Endometrial microvascular endothelial cells (primary cell): ENCODE data around the gene IQSEC1. TPM values are rescaled to one million over a fixed set of nuclear protein-coding genes. Genes with fewer than 3 reads are reported as not detected.

Experiments
- in situ Hi-C: cut with HindIII; loops from 2 replicates; pipeline ENCODE4 v1.10.0; 2017; ENCODE audit warnings: low sequenced_read_pairs, low pct_unique_long_range_greater_than_20kb; ENCODE audit errors: inconsistent ontology term
- total RNA-seq: library from RNA; depleted of rRNA; stranded (reverse); fragments of >200 nt; gene quantifications from one replicate; pipeline ENCODE4 v1.2.3, GENCODE V29; 2015; ENCODE audit errors: inconsistent ontology term

The IQSEC1 gene
- total RNA-seq, 1 donor from 2014 or later, result 24.9 TPM

DNA sequence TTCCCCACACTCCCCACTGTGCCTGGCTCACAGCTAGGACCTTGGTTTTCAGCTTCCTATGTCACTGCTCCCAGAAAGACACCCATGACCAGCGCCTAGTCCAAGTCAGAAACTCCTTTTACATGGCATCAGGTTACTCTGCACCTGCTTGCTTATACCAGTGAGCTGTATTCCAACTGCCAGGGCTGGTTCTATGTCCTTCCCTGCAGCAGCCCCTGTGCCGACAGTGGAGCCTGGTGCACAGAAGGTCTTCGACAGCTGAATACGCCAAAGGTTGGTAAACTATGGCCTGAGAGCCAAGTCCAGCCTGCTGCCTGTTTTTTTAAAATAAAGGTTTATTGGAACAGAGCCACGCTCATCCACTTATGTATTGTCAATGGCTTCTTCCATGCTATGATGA lies 102.5 kb downstream of the IQSEC1 start:
- in situ Hi-C loops, result no loop called here

DNA sequence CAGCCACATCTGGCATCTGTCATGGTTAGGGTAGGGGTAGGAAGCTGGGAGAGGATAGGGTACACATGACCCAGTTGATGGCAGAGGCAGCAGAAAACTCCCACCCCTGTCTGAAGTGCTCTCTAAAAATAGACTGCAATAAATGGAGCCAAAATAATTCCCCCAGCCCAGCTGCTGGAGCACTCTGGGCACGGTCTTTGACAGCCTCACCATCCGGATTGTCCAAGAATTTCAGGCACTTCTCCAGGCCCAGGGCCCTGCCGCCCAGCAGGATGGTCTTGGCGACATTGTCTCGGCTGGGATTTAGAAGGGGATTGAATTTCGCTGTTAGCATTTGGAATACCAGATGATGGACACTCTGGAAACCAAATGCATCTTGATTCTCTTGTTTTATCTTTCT lies 103.7 kb downstream of the IQSEC1 start:
- in situ Hi-C loops, result no loop called here

DNA sequence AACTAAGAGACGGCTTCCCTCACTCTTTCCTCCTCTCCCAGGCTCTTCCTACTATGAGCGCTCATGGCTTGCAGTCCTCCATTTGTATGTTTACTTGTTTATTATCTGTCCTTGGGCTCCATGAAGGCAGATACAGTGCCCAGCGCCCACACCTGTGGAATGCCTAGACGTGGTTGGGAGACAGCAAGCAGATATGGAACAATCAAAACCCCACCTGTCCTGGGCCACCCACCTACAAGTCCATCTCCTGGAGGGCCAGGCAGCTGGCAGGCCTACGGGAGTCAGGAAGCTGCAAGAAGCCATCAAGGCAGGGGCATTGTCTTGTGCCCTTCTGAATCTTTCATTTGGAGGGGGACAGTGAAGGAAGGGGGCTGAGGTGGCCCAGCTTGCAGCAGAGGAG lies 104.7 kb downstream of the IQSEC1 start:
- in situ Hi-C loops, result no loop called here

DNA sequence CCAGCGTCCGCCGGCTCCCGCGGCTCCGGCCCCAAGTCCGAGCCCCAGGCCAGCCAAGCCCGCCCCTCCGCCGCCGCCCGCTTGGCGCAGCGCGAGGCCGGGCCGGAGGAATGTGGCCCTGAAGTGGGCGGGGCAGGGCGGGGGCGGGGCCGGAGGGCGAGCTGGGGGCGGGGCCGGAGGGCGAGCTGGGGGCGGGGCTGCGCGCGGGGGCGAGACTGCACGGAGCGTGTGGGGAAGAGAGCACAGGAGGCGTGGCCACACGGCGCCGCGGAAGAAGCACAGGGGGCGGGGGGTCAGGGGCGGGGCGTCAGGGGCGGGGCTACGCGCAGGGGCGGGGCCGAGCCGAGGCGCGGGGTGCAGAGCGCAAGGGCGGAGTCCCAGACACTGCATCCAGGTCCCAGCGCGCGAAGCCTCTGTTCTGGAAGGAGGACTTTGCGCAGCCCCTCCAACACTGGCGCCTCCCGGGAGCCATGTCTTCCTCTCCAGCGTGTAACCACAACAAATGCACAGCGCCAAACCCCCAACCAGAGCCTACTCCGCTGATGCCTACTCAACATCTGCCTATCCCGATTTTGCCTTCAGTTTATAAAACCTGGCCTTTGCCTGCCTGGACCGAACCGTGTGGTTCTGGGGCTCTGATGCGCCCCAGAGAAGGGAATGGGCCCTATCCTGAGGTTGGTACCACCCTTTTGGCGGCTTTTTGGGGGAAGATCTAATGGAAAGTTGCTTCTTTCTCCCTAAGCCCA lies 105.5 kb downstream of the IQSEC1 start:
- in situ Hi-C loops, result no loop called here

DNA sequence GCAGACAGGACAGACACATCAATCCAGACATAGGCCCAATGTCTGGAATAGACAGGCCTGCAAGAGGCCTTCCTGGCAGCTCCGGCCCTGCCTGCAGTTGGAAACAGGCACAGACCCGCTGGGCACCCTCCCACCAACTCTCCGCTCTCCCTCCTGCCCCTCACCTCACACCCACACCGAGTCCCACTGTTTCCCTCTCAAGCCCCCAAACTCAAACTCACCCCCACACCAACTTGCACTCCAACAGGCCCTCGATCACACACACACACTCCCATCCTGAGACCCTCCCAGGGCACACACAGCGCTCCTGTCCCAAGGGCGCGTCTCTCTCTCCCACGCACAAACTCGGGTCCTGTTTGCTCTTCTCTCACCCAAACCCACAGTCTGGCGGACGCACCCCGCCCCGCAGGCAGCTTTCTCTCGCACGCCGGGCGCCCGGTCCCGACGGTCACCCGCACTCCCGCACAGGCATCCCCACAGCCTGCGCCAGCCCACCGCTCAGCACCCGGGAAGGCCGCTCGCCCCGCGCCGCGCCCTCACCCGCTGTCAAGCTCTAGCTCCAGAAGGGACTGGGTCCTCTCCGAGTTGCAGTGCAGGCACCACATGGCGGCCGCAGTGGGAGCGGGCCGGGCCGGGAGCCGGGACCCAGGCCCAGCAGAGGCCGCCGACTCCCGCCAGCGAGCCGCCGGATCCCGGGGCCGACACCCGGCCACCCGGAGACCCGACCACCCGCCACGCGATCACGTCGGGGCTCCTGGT lies 106.2 kb downstream of the IQSEC1 start:
- in situ Hi-C loops, result no loop called here

DNA sequence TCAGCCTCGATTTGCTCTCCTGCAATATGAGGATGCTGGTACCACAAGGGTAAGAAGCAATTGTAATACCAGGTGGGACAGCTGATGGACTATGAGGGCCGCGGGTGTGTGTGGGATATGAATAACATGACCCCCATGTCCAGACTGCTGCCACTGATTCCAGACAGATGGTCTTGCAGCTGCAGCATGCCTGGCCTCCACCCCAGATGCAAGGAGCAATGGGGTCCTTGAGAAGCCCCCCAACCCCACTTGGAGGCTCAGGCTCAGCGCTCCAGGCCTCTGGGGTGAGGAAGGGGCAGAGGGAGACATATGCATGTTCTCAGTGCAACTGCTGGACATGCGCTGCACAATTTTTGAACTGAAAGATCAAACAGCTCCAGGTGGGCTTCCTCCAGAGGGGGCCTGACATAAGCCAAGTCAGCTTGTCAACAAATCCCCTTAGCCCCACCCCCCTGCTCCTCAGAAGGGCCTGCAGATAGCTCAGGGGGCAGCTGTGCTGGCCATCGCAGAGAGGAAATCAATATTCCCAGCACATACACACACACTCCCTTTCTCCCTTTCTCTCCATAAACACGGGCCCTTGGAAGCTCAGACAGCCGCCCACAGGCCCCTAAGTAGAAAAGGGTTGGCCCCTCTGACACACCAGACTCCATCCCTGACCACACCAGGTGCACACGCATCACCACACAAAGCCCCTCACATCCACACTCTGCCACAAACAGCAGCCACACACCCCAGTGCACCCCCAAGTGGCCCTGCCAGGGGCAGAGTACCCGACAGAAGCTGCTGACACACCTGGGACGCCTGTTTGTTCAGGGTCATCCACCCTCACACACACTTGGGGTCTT lies 107.0 kb downstream of the IQSEC1 start:
- in situ Hi-C loops, result no loop called here

DNA sequence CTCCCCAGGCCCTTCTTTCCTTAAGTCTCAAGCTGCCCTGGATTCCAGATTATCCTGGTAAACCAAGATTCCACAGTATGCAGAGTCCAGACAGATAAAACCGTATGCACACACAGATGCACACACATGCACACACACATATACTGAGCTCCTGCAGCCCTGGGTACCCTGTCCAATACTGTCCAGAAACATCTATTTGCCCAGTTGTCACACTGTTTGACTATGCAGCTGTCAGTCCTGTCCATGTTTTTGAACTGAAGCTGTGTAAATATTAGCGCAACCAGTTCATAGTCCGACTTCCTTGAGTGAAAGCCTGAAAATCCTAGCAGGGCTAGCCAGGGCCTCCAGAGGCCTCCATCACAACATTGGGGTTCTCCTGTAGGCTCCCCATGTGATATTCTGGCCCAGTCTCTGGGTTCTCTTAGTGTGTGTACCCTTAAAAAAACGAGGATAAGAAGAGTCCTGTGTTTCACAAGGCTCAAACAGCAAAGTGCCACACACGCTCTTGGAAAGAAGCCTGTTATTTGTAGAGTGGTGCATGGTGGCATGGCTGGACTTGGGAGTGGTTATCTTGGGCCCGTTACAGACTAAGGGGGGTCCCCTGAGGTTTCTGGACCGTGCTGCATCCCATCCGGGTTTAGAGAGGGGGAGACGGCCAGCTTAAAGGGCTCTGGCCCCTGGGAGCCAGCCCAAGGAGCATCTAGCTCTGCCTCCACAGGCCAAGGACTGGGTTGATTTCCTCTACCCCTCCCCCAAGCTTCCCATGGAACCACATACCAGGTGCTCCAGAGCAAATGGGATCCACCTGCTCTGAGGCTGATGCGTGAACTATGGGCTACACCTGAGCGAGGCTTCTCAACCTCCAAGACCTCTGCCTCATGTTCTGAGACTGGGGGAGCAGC lies 108.3 kb downstream of the IQSEC1 start:
- in situ Hi-C loops, result no loop called here

DNA sequence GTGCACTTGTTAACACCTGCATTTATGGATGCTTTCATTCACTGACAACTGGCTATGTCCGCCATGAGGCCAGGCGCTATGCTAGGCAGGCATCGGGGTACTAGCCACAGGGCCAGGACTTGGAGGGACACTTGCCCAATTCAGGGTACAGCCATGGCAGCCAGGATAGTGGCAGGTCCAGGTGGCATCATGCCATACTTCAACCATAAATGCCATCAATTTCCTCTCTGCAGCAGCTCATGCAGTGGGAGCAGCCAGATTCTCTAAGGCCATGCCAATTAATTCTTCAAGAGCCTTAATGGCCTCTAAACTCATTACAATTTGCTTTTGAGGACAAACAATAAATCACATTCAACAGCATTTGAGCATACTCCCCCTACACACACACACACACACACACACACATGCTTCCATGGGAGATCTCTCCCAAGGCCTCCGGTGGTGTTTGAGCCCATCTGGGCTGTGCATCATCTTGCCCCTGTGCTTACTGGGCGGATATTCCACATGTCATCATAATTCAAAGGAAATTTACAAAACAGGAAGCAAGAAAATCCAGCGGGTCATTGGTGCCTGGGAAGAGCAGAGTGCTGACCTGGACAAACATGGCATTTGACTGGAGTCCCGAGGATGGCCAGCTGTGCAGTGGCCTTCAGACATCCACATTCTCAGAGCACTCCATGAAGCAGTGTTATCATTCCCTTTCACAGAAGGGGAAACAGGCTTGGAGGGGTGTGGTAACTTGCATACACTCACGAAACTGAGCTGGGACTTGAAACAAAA lies 109.1 kb downstream of the IQSEC1 start:
- in situ Hi-C loops, result no loop called here

DNA sequence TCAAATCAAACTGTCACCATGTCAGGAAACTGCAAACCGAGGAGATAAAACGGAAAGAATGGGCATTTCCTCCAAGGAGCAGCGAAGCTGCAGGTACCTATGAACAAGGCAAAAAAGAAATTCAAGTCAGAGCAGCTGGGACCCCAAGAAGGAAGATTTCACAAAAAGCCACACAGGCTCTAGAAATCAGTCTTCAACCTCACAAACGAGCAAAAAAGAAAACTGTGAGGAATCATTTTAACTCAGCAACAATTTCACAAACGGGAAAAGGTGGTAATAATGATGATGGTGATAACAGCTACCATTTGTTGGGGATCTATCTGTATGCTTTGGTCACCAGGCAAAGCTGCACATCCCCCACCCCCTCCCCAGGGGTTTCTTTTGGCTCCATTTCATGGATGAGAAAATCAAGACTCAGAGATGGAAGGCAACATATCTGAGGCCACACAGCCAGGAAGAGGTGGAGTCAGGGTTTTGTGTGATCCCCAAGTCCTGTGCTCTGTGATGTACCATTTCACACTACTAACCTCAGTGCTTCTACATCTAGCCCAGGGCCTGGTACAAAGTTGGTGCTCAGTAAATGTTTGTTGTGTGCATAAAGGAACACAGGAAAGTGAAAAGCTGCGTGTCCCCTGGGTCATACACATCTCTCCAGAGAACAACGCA lies 109.9 kb downstream of the IQSEC1 start:
- in situ Hi-C loops, result no loop called here

DNA sequence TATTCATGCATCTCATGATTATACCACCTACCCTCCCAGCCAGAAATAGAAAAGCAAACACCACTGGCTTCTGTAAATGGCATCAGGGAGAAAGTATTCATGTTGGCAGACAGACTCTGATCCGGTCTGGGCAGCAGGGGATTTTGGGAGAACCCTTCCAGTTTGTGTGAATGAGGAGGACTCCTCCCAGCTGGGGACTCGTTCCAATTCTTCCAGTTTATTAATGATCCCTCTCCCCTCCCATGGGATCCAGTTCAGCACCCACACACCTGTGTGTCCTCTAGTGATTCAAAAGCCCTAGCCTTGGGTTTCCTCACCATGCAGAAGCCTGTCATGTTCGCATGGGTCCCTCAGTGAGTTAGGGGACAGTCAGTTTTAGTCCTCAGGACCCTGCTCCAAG lies 110.9 kb downstream of the IQSEC1 start:
- in situ Hi-C loops, result no loop called here

DNA sequence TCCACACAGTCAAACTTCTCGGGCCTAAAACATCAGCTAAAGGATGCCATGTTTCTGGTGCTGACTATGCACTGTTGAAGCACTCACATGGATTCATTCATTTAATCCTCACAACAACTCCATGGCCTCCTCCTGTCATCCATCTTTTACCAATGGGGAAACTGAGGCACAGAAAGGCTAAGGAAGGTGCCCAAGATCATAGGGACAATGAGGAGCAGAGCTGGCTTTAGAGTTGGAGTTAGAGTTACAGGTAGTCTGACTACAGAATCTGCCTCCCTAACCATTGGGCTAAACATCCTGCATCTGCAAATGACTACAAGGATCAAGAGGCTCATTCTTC lies 111.6 kb downstream of the IQSEC1 start:
- in situ Hi-C loops, result no loop called here

DNA sequence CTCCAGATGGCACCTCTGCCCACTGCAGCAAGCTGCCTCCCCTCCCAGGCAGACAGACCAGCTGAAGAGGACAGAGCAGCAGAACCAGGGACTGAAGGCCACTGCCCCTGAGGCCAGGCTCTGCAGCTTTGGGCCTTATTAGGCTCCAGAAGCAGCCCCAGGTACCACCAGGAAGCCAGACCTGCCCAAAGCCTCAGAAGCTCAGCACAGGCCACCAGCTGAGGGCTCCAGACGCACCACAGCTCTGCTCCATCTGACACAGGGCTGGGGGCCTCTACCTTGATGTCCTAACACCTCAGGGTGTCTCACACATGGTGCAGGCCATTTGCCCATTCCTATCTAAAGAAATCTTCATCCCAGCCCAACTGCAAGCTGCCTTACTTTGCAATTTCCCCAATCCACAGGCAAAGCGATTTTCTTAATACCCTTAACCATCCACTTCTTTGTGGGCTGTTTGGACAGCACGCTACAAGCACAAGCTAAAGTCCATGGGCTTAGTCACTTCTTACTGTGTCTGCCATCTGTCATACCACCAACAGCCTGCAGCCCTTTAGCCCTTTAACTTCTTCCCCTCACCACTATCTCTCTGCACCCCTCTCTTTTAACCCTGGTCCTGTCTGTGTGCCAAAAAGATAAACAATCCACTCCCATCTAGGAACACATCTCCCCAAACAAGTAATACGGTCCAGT lies 112.1 kb downstream of the IQSEC1 start:
- in situ Hi-C loops, result no loop called here

DNA sequence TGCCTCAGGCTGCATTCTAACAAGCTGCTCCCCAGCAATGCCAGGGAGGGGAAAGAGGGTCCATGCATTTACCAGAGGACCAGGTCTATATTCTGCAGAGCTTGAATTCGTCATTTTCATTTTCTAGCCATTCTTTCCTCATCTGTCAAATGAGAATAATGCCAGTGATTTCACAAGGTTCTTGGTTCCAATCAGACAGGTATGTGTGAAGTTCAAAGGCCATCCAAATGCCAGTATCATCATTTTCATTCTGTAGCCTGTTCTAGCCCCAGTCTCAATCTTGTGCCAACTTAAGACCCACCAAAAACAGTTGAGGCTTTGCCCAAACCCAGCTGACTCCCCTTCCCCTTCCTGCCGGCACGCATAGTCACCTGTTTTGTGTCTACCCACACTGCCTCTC lies 112.7 kb downstream of the IQSEC1 start:
- in situ Hi-C loops, result no loop called here

DNA sequence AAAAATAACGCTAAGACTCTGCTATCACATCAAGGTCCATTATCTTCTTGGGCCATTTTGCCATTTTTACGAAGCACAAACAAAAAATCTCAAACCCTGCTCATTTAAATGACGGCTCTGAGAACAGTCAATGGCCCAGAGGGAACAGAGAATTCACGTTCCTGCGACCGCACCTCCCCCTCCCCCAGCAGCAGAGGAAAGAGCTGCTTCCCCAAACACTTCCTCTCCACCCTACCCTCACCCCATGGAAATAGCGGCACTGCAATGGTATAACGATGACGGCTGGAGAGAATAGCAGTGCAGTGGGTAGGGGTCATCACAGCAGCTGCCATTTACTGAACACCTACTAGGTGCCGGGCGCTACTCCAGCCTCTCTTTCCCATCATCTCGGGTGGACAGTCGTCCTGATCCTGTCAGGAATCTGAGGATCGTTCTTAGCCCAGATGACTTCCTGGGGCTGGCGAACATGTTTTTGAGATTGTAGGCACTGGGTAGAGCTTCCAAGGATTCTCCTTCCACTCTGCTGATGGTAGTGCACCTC lies 113.3 kb downstream of the IQSEC1 start:
- in situ Hi-C loops, result no loop called here

DNA sequence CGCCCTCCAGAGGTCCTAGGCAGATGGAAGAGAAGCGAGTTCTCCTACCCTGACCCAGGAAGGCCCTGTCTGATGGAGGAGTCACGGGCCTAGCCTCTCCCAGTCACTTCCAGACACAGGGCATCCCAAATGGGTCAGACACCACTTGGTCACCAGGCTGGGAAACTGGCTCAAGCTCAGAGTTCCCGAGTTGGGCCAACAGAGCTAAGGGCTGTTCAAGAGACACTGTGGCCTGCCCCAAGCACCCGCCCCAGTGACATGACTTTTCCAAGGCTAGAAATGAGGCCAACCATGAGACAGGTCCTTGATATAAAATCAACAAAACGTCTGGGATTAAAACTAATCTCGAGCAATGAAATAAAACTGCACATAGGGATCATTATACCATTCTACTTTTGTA lies 113.8 kb downstream of the IQSEC1 start:
- in situ Hi-C loops, result no loop called here

DNA sequence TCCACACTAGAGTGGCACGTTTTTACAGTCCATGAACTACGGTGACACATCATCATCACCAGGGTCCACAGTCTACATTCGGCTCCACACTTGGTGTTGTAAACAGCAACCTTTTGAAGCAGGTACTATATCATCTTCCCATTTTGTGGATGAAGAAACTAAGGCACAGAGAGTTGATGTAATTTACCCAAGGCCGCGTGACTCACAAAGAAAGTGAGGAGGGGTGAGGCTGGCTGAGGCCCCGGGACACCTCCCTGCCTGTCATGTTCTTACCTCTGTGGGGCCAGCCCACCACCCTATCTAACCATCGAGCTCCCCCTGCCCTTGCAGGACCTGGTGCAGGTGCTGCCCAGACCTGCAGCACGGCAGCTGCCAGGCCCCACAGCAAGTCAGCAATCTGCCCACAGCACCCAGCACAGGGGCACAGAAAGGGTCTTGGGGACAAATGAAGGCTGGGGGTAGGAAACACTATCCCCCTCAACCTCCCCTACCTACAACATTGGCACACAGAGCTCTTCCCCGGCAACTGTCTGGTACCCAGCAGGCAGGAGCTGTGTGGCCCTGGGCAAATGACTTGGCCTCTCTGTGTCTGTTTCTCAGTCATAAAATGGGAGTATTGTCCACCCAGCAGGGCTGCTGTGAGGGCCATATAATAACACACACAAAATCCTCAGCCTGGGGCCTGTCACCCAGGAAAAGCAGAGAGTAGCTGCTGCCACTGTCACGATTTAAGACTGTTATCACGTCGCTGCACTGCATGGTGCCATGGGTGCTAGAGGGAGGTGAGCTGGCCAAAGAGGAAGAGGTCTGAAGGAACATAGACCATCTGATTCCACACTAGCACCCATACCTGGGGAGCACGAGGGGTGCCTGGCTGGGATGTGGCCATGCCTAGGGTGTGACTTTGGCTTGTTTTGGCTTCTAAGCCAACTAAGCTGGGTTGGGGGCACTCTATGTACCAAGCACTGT lies 115.1 kb downstream of the IQSEC1 start:
- in situ Hi-C loops, result no loop called here
